RWPE2 (cell line): ENCODE measurements around the gene CDH12.

ENCODE experiments used
- ATAC-seq: fragments of 200-7000 bp; cut with Tn5 transposase; 3 replicates; pipeline ENCODE4 v1.9.1; 2021; ENCODE audit warnings: low read depth
- DNase-seq: peaks from one replicate; pipeline ENCODE4 v3.0.0-alpha.2; 2020; ENCODE audit warnings: low spot score
- H3K27ac ChIP-seq: fragments of 450-650 bp; 2 replicates; pipeline ENCODE4 v1.5.1; 2017; ENCODE audit warnings: mild to moderate bottlenecking; ENCODE audit not compliant: poor library complexity, severe bottlenecking
- H3K27me3 ChIP-seq: fragments of 250-450 bp; sonication (Bioruptor Pico); 2 replicates; pipeline ENCODE4 v1.5.1; 2021; ENCODE audit warnings: mild to moderate bottlenecking, moderate library complexity; ENCODE audit not compliant: insufficient read depth, poor library complexity, severe bottlenecking
- H3K36me3 ChIP-seq: fragments of 250-450 bp; sonication (Bioruptor Pico); 2 replicates; pipeline ENCODE4 v1.5.1; 2020; ENCODE audit warnings: low read depth, mild to moderate bottlenecking, moderate library complexity
- H3K4me1 ChIP-seq: fragments of 250-450 bp; sonication (Bioruptor Pico); 2 replicates; pipeline ENCODE4 v1.5.1; 2021; ENCODE audit warnings: mild to moderate bottlenecking, moderate library complexity; ENCODE audit not compliant: insufficient read depth, poor library complexity, severe bottlenecking
- H3K4me3 ChIP-seq: fragments of 250-450 bp; sonication (Bioruptor Pico); 2 replicates; pipeline ENCODE4 v1.5.1; 2021; ENCODE audit warnings: mild to moderate bottlenecking, moderate library complexity; ENCODE audit not compliant: severe bottlenecking
- H3K9me3 ChIP-seq: fragments of 250-450 bp; sonication (Bioruptor Pico); 2 replicates; pipeline ENCODE4 v1.5.1; 2021; ENCODE audit warnings: mild to moderate bottlenecking, moderate library complexity; ENCODE audit not compliant: severe bottlenecking
- TF ChIP-seq, protein P1 (sequence below): fragments of 450-650 bp; IDR thresholded peaks from one replicate; pipeline ENCODE4 v1.5.1; 2017; ENCODE audit warnings: mild to moderate bottlenecking, moderate library complexity; ENCODE audit not compliant: poor library complexity, severe bottlenecking

The CDH12 gene

DNA sequence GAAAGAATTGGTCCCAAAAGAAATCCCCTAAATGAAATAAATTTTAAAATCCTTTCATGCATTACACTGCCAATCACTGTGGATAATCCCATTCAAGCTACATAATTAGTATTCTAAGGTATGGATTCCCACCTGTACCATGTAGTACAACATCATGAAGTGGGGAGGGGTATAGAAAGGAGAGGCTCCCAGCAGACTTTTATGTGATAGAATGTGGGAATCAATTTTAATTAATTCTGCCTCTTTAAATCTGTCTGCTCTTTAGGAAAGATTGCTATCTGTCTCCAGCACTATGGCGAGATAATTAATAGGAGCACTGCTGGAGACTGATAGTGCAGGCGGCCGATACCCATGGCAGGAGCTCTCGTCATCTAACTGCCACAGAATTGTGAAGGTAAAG, 95.4 kb downstream of the CDH12 start:
- Histone ChIP-seq H3K4me1 (no peaks in the 10 kb centered on the region), H3K4me3 (no peak overlapping the region), H3K36me3 (no peaks in the 10 kb centered on the region), H3K9me3 (no peaks in the 10 kb centered on the region), H3K27me3 (peaks cover 12% of the 10 kb centered on the region), H3K27ac (no peak overlapping the region)
- DNase-seq, result no peak
- no peak for ATAC-seq
- TF ChIP-seq, protein P1, sequence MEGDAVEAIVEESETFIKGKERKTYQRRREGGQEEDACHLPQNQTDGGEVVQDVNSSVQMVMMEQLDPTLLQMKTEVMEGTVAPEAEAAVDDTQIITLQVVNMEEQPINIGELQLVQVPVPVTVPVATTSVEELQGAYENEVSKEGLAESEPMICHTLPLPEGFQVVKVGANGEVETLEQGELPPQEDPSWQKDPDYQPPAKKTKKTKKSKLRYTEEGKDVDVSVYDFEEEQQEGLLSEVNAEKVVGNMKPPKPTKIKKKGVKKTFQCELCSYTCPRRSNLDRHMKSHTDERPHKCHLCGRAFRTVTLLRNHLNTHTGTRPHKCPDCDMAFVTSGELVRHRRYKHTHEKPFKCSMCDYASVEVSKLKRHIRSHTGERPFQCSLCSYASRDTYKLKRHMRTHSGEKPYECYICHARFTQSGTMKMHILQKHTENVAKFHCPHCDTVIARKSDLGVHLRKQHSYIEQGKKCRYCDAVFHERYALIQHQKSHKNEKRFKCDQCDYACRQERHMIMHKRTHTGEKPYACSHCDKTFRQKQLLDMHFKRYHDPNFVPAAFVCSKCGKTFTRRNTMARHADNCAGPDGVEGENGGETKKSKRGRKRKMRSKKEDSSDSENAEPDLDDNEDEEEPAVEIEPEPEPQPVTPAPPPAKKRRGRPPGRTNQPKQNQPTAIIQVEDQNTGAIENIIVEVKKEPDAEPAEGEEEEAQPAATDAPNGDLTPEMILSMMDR, result no peak

DNA sequence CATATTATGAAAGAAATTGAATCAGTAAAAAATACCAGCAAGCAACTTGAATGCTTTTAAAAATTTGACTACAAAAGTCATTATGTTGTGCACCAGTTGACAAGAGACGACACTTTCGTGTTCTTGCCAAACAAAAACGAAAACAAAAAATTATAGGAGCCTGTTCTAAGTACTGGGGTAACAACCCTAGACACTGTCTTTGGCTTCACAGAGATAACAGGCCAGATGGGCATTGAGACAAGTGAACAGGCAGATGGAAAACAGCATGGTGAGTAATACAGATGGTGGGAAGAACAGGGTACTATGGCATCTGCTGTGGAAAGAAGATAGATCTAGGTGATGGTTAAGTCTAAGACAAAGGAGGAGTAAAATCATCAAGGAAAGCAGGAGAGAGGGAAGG, 99.0 kb downstream of the CDH12 start:
- no peak for ATAC-seq
- Histone ChIP-seq H3K4me3 (no peak overlapping the region), H3K9me3 (no peaks in the 10 kb centered on the region), H3K27me3 (peaks cover 4% of the 10 kb centered on the region), H3K27ac (no peak overlapping the region), H3K4me1 (no peaks in the 10 kb centered on the region), H3K36me3 (no peaks in the 10 kb centered on the region)
- no peak for DNase-seq
- TF ChIP-seq, protein P1, result no peak

DNA sequence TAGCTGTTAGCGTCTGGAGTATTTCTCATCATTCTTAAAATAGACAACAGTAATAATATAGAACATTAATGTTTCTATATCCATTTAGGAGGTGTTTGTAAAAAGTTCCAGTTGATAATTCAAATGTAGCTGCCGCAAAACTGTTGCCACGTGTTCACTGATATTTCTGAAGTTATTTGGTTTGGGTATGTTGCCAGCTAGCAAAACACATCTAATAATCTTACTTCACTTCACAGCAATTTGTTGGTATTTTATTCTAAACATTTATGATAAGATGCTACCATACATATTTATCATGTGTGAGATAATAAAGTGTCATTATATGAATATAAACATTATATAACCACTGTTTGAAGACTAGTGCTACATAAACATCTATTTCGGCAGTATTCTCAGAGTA, 101.6 kb downstream of the CDH12 start:
- no peak for ATAC-seq
- DNase-seq, result no peak
- Histone ChIP-seq H3K27me3 (no peaks in the 10 kb centered on the region), H3K4me1 (no peaks in the 10 kb centered on the region), H3K4me3 (no peak overlapping the region), H3K9me3 (no peaks in the 10 kb centered on the region), H3K27ac (no peak overlapping the region), H3K36me3 (no peaks in the 10 kb centered on the region)
- TF ChIP-seq, protein P1, result no peak

DNA sequence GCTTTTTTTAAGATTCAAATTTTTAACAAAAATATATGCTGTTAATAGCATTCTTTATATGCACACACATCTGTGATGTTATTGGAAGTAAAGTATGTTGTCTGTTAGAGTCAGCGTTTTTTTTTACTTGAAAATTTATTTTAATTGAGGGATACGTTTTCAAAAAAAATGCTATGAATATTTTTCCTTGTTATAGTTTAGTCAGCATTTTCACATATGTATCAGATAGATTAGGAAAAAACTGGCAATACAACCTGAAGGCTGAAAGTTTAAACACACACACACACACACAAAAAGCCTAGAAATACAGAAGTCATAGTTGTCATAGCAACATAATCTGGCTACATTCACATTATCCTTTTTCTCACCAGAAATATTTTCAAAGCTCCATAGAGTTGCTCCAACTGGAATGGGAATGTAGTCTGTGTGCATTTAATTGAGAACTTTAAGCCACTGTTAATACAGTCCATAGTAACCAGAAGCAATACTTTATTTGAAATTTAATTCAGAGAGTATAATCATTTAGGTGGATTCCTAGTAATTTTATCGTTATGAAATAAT, 116.6 kb downstream of the CDH12 start:
- DNase-seq, result no peak
- no peaks in the 10 kb centered on the region for H3K36me3 ChIP-seq
- TF ChIP-seq, protein P1, result no peak
- H3K9me3 ChIP-seq, result no peaks in the 10 kb centered on the region
- peaks cover 2% of the 10 kb centered on the region for H3K27me3 ChIP-seq
- no peaks in the 10 kb centered on the region for H3K4me1 ChIP-seq
- H3K4me3 ChIP-seq, result no peak overlapping the region
- no peak for ATAC-seq
- H3K27ac ChIP-seq, result no peak overlapping the region

DNA sequence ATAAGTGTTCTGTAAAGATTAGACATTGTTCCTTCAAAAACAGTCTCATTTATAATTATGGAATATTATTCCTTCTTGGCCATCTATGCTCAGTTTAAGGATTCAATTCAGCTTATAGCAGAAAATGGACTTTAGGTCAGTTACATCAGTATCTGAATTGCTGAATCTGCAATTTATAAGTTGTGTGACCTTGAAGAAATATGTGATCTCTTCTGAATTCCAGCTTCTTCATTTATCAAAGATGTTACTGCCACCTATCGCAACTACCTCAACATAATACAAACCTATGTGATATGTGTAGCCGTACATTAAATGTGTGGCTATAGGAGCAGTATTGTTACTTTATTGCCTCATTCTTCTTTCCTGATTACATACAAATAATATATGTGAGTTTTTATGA, 118.2 kb downstream of the CDH12 start:
- H3K4me3 ChIP-seq, result no peak overlapping the region
- H3K9me3 ChIP-seq, result no peaks in the 10 kb centered on the region

More for the DNA sequence above, 118.2 kb downstream of the CDH12 start:
- TF ChIP-seq, protein P1, result peak; percentile 22
- no peaks in the 10 kb centered on the region for H3K36me3 ChIP-seq
- ATAC-seq (no peak), DNase-seq (no peak)
- peaks cover 2% of the 10 kb centered on the region for H3K27me3 ChIP-seq
- H3K27ac ChIP-seq, result no peak overlapping the region
- no peaks in the 10 kb centered on the region for H3K4me1 ChIP-seq
